K562 (cell line): ENCODE measurements around the gene MAD2L1BP. TPM values are rescaled to one million over a fixed set of nuclear protein-coding genes. Genes with fewer than 3 reads are reported as not detected.
A peak's percentile ranks its signal among the peaks of the same experiment; 100 is the strongest.

ENCODE experiments used
- ATAC-seq: fragments of 200-7000 bp; cut with Tn5 transposase; 3 replicates; pipeline ENCODE4 v1.9.1; 2020; ENCODE audit warnings: moderate library complexity
- BruUV-seq: library from RNA; stranded (reverse); fragments of 400-500 nt; replicated peaks from 2 replicates; lab custom pipeline; 2021; lab: Mats Ljungman, UMichigan
- CTCF ChIA-PET: fragments of 300-600 bp; formaldehyde crosslinking; extraction: SDS; loops from one replicate; lab custom pipeline; 2021; ENCODE audit warnings: low intra/inter-chr PET ratio; lab: Yijun Ruan, JAX
- POLR2A ChIA-PET: fragments of 300-600, 350-650 bp; sonication (Branson Sonifier 250); formaldehyde crosslinking; extraction: SDS; loops from one replicate; lab custom pipeline; 2021; ENCODE audit warnings: antibody characterized with exemption, inconsistent platforms; lab: Yijun Ruan, JAX
- DNase-seq, 4 experiments: peaks; one replicate each; pipeline versions ENCODE4 v3.0.0 to v3.0.0-alpha.2; 2011 to 2018; ENCODE audit warnings: low spot score in 3 of 4, mixed read lengths in 3 of 4; ENCODE audit errors: extremely low read depth in 1 of 4
- FAIRE-seq: peaks from 2 replicates; lab custom pipeline; 2011; peaks lifted over from hg19 to GRCh38; lab: Jason Lieb, UNC
- H2AFZ ChIP-seq: 2 replicates; pipeline ENCODE4 v1.6.0; 2011; ENCODE audit warnings: low read depth, low read length, control low read depth, inconsistent platforms
- H3K27ac ChIP-seq: fragments of 200-600 bp; 3 replicates; pipeline ENCODE4 v1.8.0; 2011; ENCODE audit warnings: low read depth, mild to moderate bottlenecking, control low read depth, inconsistent platforms, low read length, moderate library complexity, mixed read lengths; ENCODE audit errors: extremely low read depth
- H3K27me3 ChIP-seq, 2 experiments: fragments of 300-600 bp in 1 of 2; 2 replicates in 1 of 2; 3 replicates in 1 of 2; pipeline versions ENCODE4 v1.6.0 to v1.8.0; 2011; ENCODE audit warnings: inconsistent platforms in 2 of 2, low read length in 2 of 2, mild to moderate bottlenecking in 1 of 2, mixed read lengths in 1 of 2, moderate library complexity in 1 of 2; ENCODE audit not compliant: control insufficient read depth in 2 of 2, insufficient read depth in 2 of 2
- H3K36me3 ChIP-seq: fragments of 300-600 bp; 3 replicates; pipeline ENCODE4 v1.8.0; 2011; ENCODE audit warnings: mild to moderate bottlenecking, low read length, inconsistent platforms; ENCODE audit not compliant: control insufficient read depth, insufficient read depth
- H3K4me1 ChIP-seq, 2 experiments: fragments of 200-600 bp in 1 of 2; replicated peaks in 1 of 2; 2 replicates in 1 of 2; 3 replicates in 1 of 2; pipeline versions ENCODE4 v1.5.1 to v1.8.0; 2011; ENCODE audit warnings: inconsistent platforms in 2 of 2, low read length in 2 of 2, mild to moderate bottlenecking in 1 of 2, mixed read lengths in 1 of 2, moderate library complexity in 1 of 2; ENCODE audit not compliant: control insufficient read depth in 2 of 2, insufficient read depth in 2 of 2
- H3K4me2 ChIP-seq: 2 replicates; pipeline ENCODE4 v1.6.1; 2011; ENCODE audit warnings: low read length, control low read depth, inconsistent platforms, mixed read lengths; ENCODE audit not compliant: insufficient read depth
- H3K4me3 ChIP-seq: fragments of 200-600 bp; sonication (generic), shearing (Covaris generic); 2 replicates; pipeline ENCODE4 v1.5.1; 2016; ENCODE audit warnings: control low read depth, inconsistent platforms
- H3K79me2 ChIP-seq: fragments of 200-600 bp; 3 replicates; pipeline ENCODE4 v1.8.0; 2011; ENCODE audit warnings: low read length, inconsistent platforms; ENCODE audit not compliant: control insufficient read depth, insufficient read depth
- H3K9ac ChIP-seq, 2 experiments: 2 replicates each; pipeline versions ENCODE4 v1.6.0 to v1.6.1; 2011; ENCODE audit warnings: low read depth in 2 of 2, low read length in 2 of 2, control low read depth in 1 of 2, inconsistent platforms in 1 of 2, mild to moderate bottlenecking in 1 of 2, mixed read lengths in 1 of 2; ENCODE audit not compliant: insufficient read depth in 1 of 2
- H3K9me1 ChIP-seq: one replicate; pipeline ENCODE4 v1.6.0; 2011; ENCODE audit warnings: inconsistent platforms, mild to moderate bottlenecking, low read length, moderate library complexity; ENCODE audit not compliant: control insufficient read depth, insufficient read depth
- H3K9me3 ChIP-seq: replicated peaks from 2 replicates; pipeline ENCODE4 v1.5.1; 2011; ENCODE audit warnings: low read depth, low read length, inconsistent platforms; ENCODE audit not compliant: control insufficient read depth, insufficient read depth
- H4K20me1 ChIP-seq: replicated peaks from 2 replicates; pipeline ENCODE4 v1.6.1; 2011; ENCODE audit warnings: low read length, inconsistent platforms, mixed read lengths; ENCODE audit not compliant: control insufficient read depth, insufficient read depth
- ARID1B ChIP-seq: fragments of 450-650 bp; IDR thresholded peaks from 2 replicates; pipeline ENCODE4 v1.6.1; 2016; ENCODE audit warnings: antibody characterized with exemption, mild to moderate bottlenecking, inconsistent platforms
- BMI1 ChIP-seq: fragments of 150-350 bp; IDR thresholded peaks from 2 replicates; pipeline ENCODE4 v1.6.1; 2014; ENCODE audit warnings: low read length
- CBX1 ChIP-seq: sonication (generic); IDR thresholded peaks from 2 replicates; pipeline ENCODE4 v1.6.1; 2016; ENCODE audit warnings: antibody characterized with exemption, low read depth, mild to moderate bottlenecking
- MYC ChIP-seq, 2 experiments: fragments of 250-450 bp in 1 of 2; sonication (Bioruptor Pico) in 1 of 2; IDR thresholded peaks; 2 replicates each; pipeline versions ENCODE4 v1.5.1 to v1.6.1; 2012 to 2021; ENCODE audit warnings: low read depth in 2 of 2, borderline replicate concordance in 1 of 2, improper control_type of control experiment in 1 of 2, low read length in 1 of 2, mild to moderate bottlenecking in 1 of 2, moderate library complexity in 1 of 2
- NCOR1 ChIP-seq: fragments of 450-650 bp; IDR thresholded peaks from 2 replicates; pipeline ENCODE4 v1.6.1; 2016; ENCODE audit warnings: mild to moderate bottlenecking, moderate library complexity
- NUFIP1 ChIP-seq: fragments of 450-650 bp; IDR thresholded peaks from 2 replicates; pipeline ENCODE4 v1.6.1; 2018; ENCODE audit not compliant: partially characterized antibody
- PHB ChIP-seq: fragments of 250-450 bp; sonication (Bioruptor Pico); IDR thresholded peaks from 2 replicates; pipeline ENCODE4 v1.5.0; 2021
- PREB ChIP-seq: sonication (generic); formaldehyde crosslinking; IDR thresholded peaks from 2 replicates; pipeline ENCODE4 v1.8.1; 2023; ENCODE audit warnings: mild to moderate bottlenecking, missing genetic modification reagents
- RAD51 ChIP-seq: fragments of 450-650 bp; IDR thresholded peaks from 2 replicates; pipeline ENCODE4 v1.7.1; 2016; ENCODE audit warnings: low read depth, mild to moderate bottlenecking, borderline replicate concordance
- RNF219 ChIP-seq: fragments of 250-450 bp; sonication (Bioruptor Pico); IDR thresholded peaks from 2 replicates; pipeline ENCODE4 v1.5.0; 2022; ENCODE audit warnings: mild to moderate bottlenecking
- SP1 ChIP-seq: sonication (generic); formaldehyde crosslinking; IDR thresholded peaks from 2 replicates; pipeline ENCODE4 v1.8.1; 2022; ENCODE audit warnings: mild to moderate bottlenecking, missing genetic modification reagents
- SPI1 ChIP-seq: IDR thresholded peaks from 2 replicates; pipeline ENCODE4 v1.6.1; 2011; ENCODE audit warnings: low read depth, low read length, control low read depth, borderline replicate concordance
- SRF ChIP-seq, 2 experiments: fragments of 250-450, 450-650 bp in 1 of 2; sonication (Bioruptor Pico) in 1 of 2; sonication (generic) in 1 of 2; formaldehyde crosslinking; IDR thresholded peaks; 2 replicates each; pipeline versions ENCODE4 v1.5.0 to v1.5.1; 2020 to 2022; ENCODE audit warnings: mild to moderate bottlenecking in 1 of 2, missing genetic modification reagents in 1 of 2
- TBP ChIP-seq: optimal IDR thresholded peaks from 2 replicates; pipeline ENCODE3; 2011; ENCODE audit warnings: low read depth, low read length, improper control_type of control experiment
- ZBTB8A ChIP-seq: fragments of 450-650 bp; IDR thresholded peaks from 2 replicates; pipeline ENCODE4 v1.6.1; 2018; ENCODE audit warnings: mild to moderate bottlenecking, moderate library complexity; ENCODE audit not compliant: partially characterized antibody
- ZFP91 ChIP-seq: sonication (generic); formaldehyde crosslinking; IDR thresholded peaks from 2 replicates; pipeline ENCODE4 v1.8.0; 2022; ENCODE audit warnings: mild to moderate bottlenecking, missing genetic modification reagents
- ZNF232 ChIP-seq: sonication (generic); formaldehyde crosslinking; IDR thresholded peaks from 2 replicates; pipeline ENCODE4 v1.8.0; 2022; ENCODE audit warnings: mild to moderate bottlenecking, missing genetic modification reagents
- ZNF766 ChIP-seq: fragments of 200-800 bp; sonication (Bioruptor generic); conservative IDR thresholded peaks from 2 replicates; pipeline ENCODE4 v1.6.1; 2016; ENCODE audit warnings: missing genetic modification characterization, missing compliant biosample characterization
- WGBS: fragments of 100-300 bp; shearing (Covaris generic); methylation state at CpG from one replicate; pipeline ENCODE4 v1.1.6; 2016; ENCODE audit warnings: low coverage, mixed read lengths; ENCODE audit not compliant: insufficient coverage; ENCODE audit errors: missing lambda C conversion rate; 5-methylcytosine and 5-hydroxymethylcytosine counted together
- in situ Hi-C: fragments of 300-500 bp; cut with MboI; formaldehyde crosslinking; loops from 4 replicates; pipeline ENCODE4 v1.15.0; 2018; ENCODE audit warnings: inconsistent platforms, mixed read lengths
- intact Hi-C: fragments of 100-400 bp; cut with micrococcal nuclease; formaldehyde crosslinking; loops from 2 replicates; pipeline ENCODE4 v1.14.2; 2022
- polyA plus RNA-seq, 8 experiments: library from polyadenylated mRNA; depleted of rRNA in 4 of 8; stranded (reverse) in 5 of 8; unstranded in 3 of 8; fragments of >200 nt; fragmentation: Nextera tagmentation in 2 of 8; fragmentation: Illumina TruSeq in 1 of 8; extraction: Ambion mirVana in 2 of 8; extraction: Trizol in 1 of 8; gene quantifications; 2 replicates each; pipeline versions ENCODE4 v1.2.1 to v1.2.3, GENCODE V29; 2011 to 2014; ENCODE audit warnings: inconsistent platforms in 1 of 8, missing spikeins in 1 of 8
- total RNA-seq, 7 experiments: library from RNA; depleted of rRNA in 6 of 7; stranded (reverse); fragments of >200 nt in 6 of 7; fragmentation: Illumina TruSeq in 2 of 7; extraction: Trizol in 2 of 7; gene quantifications; 2 replicates each; pipeline versions ENCODE4 v1.2.1 to v1.2.3, GENCODE V29; 2011 to 2021; ENCODE audit warnings: low replicate concordance in 1 of 7

The MAD2L1BP gene
- total and polyA plus RNA-seq, 9 of the 15 experiments (the other 6 are each of a cell fraction or from before 2014, with no cell fraction given): 69.7 to 321 (median 111) TPM

- CTCF ChIA-PET: no interaction called here
- Histone ChIP-seq H3K36me3 (peaks cover 72% of the 10 kb centered on the region), H3K27ac (no peak overlapping the region), H3K9ac (peak overlapping the region in 1 of 2 experiments; percentile 26; a peak in 1 of 4 replicates), H3K79me2 (peaks cover 79% of the 10 kb centered on the region), H3K9me3 (no peaks in the 10 kb centered on the region), H3K27me3 (no peaks in the 10 kb centered on the region), H3K4me2 (0 out of 2 replicates have a peak overlapping the region, but pooled peaks have one; percentile 6)
- ATAC-seq (no peak), FAIRE-seq (no peak)
- no TSS peak for BruUV-seq
- POLR2A ChIA-PET: interaction anchor here (0.6 to 3.2 kb wide), 6 partner anchors 11 to 164 kb away, joined by 3 to 15 read pairs (median 6); partner anchors contain the start of gene GTPBP2
- TF ChIP-seq TBP (no peak), PHB (CRISPR knock-in tag) (no peak), NUFIP1 (no peak), ZNF232 (CRISPR knock-in tag) (0 out of 2 replicates have a peak, but pooled peaks have one; percentile 26), BMI1 (no peak), ZNF766 (CRISPR knock-in tag) (no peak), CBX1 (no peak), SRF (CRISPR knock-in tag; IDR thresholded peaks at IDR 0.05) (peak in 1 of 2 experiments; percentile 28; a peak in 1 of 4 replicates), NCOR1 (no peak), SPI1 (peak; percentile 99), RAD51 (no peak), ARID1B (no peak), SP1 (no peak), ZBTB8A (no peak), MYC (IDR thresholded peaks at IDR 0.05; ENCODE audit: low read depth, low read length) (no peak), MYC (CRISPR knock-in tag; IDR thresholded peaks at IDR 0.05; ENCODE audit: borderline replicate concordance, low read depth) (no peak), ZFP91 (CRISPR knock-in tag) (no peak), RNF219 (CRISPR knock-in tag) (no peak), PREB (CRISPR knock-in tag) (no peak)
- TF ChIP-seq, all 486 proteins: peak for 3
- intact Hi-C loops: no loop called here
- WGBS: 50% methylated on average over 1 of the region's 1 CpG
- H3K4me1 ChIP-seq: peaks cover 4 to 38% of the 10 kb centered on the region in 2 experiments; a peak in 3 of 5 replicates
- peaks cover 21% of the 10 kb centered on the region for H4K20me1 ChIP-seq
- H3K9me1 ChIP-seq: no peaks in the 10 kb centered on the region
- DNase-seq: no peak
- in situ Hi-C loops: no loop called here
- H2AFZ ChIP-seq: no peak overlapping the region
- no peak overlapping the region for H3K4me3 ChIP-seq
Observed at GRCh38 chr6:43683708-43684455, 48.2 kb downstream of the MAD2L1BP start.
